T-helper 1 cell (primary cell): ENCODE results near the gene SLC35E4.
A peak's percentile ranks its signal among the peaks of the same experiment; 100 is the strongest.
"Not testable (repeated sequence)": the region's sequence is repeated elsewhere in the genome, so short reads cannot be mapped to it uniquely, and the experiment has no call there.

ENCODE experiments used
- DNase-seq, 5 donors: peaks; one replicate each; pipeline ENCODE4 v3.0.0-alpha.2; 2012 to 2020
- total RNA-seq, 4 donors: gene quantifications; one replicate each; lab custom pipeline; 2026; lab: John Stamatoyannopoulos, UW

Gene SLC35E4
- 2.1 to 7.3 (median 5.9) reads per million in 4 donors for total RNA-seq

DNA sequence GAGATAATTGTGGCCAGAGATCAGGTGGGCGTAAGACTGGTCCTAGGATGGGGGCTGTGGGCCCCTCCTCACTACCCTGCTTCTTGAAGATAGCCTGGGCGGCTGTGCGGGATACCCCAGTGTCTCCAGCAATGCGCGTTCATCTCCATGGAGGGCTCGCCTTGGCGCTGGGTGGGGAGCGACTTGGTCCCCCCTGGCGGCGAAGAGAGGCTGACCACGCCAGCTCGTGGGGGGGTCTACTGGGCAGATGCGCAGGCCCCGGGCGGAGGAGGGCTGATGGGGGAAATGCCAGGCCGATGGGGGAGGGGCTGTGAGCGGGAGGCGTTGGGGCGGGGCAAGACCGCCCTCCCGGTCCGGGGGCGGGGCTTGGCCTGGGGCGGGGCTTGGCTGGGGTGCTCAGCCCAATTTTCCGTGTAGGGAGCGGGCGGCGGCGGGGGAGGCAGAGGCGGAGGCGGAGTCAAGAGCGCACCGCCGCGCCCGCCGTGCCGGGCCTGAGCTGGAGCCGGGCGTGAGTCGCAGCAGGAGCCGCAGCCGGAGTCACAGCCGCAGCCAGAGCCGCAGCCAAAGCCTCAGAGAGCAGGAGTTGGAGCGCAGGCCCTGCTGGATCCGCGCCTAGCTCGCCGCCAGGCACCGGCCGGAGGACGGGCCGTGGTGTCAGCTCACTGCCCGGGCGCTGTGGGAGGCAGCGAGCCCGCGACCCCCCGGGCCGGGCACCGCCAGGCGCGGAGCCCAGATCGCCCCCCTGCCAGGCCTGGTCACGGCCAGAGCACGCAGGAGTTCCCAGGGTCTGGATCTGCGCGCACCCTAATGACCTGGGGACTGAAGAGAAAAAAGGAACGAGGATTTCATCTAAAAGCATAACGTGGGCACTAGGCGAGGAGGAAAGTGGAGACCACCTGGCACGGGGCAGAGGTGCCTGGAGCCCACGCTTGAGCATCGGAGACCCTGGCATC lies at the start of gene SLC35E4:
Gene SLC35E4 (plus strand): TSS at position 509 of the 953 bp plus-strand sequence. CDS start 670 bp downstream, outside the sequence.
- DNase-seq, result peak; percentile 92 to 95 (median 93)

- DNase-seq, result no peak
Measured at GRCh38 chr22:30586414-30586813, 49.2 kb upstream of the SLC35E4 start.

DNA sequence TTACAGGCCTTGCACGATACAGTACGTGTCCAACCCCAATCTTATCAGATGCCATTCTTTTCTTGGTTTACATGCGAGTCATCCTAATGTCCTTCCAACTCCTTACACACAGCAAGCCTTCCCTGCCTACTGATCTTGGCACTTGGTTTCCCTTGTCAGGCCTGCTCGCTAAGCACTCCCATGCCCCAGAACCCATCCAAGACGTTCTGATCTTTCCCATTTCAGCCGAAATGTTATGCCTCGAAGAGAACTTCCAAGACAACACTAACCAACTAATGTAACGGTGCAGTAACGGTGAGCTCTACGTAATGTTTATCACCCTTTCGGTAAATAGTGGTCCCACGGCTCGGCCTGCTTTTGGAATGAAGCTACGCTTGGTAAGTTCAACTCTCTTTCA lies 44.4 kb upstream of the SLC35E4 start:
- DNase-seq, result no peak

GRCh38 chr22:30591588-30592359 lies 43.8 kb upstream of the SLC35E4 start, which contains the start of gene PES1:
Gene PES1 (minus strand): TSS chr22:30591910. CDS start chr22:30591833, 77 bp downstream.
- DNase-seq, result peak; percentile 87 to 98 (median 91)

DNA sequence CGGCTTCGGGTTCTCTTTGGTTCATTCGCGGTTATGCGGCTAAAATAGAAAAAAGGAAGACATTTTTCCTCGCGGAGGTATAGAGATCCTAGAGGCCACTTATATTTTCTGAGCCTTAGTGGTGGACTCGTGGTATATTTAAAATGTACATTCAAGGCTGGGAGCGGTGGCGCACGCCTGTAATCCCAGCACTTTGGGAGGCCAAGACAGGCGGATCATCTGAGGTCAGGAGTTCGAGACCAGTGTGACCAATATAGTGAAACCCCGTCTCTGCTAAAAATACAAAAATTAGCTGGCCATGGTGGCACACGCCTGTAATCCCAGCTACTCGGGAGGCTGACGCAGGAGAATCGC lies 43.2 kb upstream of the SLC35E4 start:
- DNase-seq, result not testable (repeated sequence)

DNA sequence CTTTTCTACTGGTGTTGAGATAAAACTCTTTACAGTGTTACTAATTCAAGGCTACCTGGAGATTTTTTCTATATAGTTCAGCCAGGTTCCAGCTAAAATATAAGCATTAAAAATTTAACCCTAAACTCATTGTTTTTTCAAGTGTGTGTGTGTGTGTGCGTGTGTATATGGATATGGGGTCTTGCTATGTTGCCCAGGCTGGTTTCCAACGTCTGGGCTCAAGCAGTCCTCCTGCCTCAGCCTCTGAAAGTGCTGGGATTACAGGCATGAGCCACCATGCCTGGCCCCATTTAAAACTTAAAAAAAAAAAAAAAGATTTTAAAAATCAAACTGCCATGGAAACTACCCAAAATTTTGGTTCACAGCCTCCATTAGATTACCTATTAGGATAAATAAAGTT lies 39.4 kb upstream of the SLC35E4 start:
- DNase-seq, result no peak

- no peak for DNase-seq
Measured at GRCh38 chr22:30596886-30597285, 38.7 kb upstream of the SLC35E4 start.

DNA sequence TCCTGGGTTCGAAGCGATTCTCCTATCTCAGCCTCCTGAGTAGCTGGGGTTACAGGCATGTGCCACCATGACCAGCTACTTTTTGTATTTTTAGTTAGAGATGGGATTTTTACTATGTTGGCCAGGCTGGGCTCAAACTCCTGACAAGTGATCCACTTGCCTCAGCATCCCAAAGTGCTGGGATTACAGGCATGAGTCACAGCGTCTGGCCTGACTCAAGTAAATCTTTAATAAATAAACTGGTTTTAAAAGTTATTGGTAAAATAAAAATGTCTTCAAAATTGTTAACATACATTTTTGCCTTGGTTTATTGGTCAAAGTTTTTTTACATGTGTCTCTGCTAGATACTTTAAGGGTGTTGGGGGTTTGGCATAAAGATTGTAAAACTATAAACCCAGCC lies 36.6 kb upstream of the SLC35E4 start:
- DNase-seq, result no peak

DNA sequence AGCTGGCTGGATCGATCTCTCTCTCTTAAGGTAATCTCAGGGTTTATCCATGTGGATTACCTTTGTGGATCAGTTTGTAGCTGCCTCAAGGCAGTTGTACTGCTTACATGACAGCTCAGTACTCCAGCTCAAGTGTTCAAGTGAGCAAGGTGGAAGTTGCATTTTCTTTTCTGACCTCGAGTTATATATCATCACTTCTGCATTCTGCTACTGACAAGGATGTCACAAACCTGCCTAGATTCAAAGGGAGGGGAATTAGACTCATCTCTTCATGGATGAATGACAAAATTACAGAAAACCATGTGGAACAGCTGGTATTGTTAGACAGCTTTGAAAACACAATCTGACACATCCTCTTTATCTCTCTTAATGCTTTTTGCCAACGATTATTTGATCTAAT lies 34.7 kb upstream of the SLC35E4 start:
- DNase-seq, result no peak

DNA sequence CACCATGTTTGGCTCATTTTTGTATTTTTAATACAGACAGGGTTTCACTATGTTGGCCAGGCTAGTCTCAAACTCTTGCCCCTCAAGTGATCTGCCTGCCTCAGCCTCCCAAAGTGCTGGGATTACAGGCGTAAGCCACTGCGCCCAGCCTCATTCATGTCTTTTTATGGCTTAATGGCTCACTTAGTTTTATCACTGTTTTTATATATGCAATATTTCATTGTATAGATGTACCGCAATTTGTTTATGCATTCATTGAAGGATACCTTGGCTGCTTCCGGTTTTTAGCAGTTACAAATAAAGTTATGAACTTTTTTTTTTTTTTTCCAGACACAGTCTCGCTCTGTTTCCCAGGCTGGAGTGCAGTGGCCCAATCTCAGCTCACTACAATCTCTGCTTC lies 34.1 kb upstream of the SLC35E4 start:
- DNase-seq, result no peak

DNA sequence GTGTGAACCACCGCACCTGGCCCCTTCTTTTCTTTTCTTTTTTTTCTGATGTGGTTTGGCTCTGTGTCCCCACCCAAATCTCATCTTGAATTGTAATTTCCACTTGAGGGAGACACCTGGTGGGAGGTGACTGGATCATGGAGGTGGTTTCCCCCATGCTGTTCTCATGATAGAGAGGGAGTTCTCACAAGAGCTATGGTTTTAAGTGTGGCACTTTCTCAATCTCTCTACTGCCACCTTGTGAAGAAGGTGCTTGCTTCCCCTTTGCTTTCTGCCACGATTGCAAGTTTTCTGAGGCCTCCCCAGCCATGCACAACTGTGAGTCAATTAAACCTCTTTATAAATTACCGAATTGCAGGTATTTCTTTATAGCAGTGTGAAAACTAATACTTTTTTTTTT lies 33.5 kb upstream of the SLC35E4 start:
- DNase-seq, result peak in 1 of 5 donors; percentile 32

GRCh38 chr22:30603801-30604200 lies 31.8 kb upstream of the SLC35E4 start:
- no peak for DNase-seq

DNA sequence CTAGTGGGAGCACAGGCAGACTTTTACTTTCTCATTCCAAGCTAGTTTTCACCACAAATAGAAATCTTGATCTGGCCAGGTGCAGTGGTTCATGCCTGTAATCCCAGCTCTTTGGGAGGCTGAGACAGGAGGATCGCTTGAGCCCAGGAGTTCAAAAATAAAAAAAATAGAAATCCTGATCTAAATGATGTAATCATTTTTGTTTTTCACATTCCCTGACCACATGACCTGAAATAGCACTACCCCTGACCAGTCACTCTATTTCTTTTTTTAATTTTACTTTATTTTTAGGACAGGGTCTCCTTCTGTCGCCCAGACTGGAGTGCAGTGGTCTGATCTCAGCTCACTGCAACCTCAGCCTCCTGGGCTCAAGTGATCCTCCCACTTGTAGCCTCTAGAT lies 30.9 kb upstream of the SLC35E4 start:
- no peak for DNase-seq

DNA sequence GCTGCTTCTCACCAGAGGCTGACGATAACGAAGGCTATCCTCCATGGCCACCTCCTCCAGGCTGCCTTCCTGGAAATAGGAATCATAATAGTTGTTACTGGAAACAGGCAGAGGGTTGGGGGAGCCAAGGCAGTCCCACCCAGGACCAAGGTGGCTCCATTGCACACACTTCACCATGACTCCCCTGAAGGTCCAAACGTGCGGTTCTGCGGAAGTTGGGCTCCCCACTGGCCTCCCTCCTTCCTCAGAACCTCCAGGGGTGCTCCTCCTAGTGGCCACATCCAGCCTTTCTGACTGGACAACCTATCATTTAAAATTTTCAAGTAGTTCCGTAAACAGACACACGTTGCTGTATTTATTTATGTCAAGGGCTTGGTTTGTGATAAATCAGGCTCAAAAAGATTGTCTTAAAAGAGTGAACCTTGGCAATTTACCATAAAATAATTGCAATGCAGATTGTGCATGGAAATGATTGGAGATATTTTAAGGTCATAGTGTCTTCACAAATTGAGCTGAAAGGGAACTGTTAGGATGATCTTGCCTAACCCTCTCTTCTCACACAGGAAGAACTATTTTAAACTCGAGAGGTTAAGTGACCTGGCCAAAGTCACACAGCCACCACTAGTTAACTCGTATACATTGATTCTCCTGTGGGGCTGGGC lies 30.0 kb upstream of the SLC35E4 start:
- peak in 3 of 5 donors; percentile 12 to 51 (median 37) for DNase-seq

DNA sequence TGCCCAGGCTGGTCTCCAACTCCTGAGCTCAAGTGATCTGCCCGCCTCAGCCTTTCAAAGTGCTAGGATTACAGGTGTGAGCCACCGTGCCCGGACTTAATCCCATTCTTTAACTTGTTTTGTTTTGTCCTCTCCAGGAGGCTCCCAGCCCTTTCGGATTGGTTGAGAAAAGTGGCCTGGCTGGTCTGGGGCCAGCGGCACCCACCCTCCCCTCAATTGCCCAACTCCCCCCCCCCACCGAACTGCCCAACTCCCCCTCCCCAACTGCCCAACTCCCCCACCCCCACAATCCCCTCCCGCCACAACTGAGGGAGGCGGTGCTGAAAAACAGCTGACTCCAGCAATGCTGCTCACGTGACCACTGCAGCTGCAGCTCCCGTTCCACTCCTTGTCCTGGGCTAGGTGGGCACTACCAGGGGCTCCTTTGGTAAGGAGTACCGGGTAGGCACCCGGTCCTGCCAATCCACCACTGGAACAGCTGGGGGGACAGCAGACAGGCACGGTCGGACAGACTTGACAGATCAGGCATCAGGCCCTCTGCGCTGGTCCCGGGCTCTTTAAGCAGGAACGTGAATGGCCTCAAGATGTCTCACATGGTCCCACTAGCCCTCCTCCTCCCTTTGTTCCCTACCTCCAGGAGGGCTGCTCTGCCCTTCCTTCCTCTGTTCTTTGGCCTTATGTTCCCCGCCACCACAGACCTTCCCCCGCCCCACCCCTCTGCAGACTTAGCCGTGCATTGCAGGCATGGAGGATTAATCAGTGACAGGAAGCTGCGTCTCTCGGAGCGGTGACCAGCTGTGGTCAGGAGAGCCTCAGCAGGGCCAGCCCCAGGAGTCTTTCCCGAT lies 28.9 kb upstream of the SLC35E4 start, which contains the start of gene TCN2:
Gene TCN2 (plus strand): TSS at position 720 of the 845 bp plus-strand sequence. CDS start 158 bp downstream, outside the sequence.
- peak in 2 of 5 donors; percentile 17 to 50 for DNase-seq

GRCh38 chr22:30607300-30607930 lies 28.2 kb upstream of the SLC35E4 start:
- DNase-seq, result no peak

- DNase-seq, result no peak
Measured at GRCh38 chr22:30607939-30608338, 27.6 kb upstream of the SLC35E4 start.

DNA sequence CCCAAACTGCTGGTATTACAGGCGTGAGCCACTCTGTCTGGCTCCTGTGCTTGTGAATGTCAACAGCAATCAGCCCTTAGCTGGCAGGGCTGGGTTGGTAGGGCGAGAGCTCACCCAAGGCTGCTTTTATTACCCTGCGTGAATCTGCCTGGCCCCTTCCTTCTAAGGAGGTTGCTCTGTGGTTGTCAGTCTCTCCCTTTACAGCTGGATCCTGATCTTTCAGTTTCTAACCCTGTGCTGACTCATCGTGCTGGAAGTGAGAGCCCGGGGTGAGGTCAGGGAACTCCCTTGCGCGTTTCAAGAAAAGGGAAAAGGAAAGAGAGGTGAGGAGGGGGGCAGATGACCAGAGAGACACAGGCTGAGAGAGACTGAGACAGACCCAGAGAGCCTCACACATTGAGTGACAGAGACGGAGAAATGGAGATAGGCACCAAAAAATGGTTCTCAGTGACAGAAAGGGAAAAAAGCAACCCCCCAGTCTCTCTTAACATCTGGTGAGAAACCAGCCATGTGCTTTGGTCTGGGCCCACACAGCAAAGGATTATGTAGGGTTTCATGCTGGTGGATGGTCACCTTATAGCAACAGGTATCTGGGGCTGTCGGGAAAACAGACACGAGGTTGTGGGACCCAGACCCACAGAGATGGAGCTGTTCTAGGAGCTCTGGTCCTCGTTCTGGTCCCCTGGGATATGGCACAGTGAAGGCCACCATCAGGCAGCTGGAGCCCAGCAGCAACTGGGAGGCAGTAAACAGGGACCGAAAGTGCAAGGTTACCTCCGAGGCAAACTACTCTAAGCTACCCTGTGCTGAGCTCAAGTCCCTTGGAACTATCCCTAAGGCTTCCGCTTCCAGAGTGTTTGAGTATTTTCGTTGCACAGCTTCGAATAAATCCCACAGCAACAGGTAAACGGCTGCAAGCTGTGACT lies 26.1 kb upstream of the SLC35E4 start:
- peak in 1 of 5 donors; percentile 66 for DNase-seq

- no peak for DNase-seq
Measured at GRCh38 chr22:30610299-30610698, 25.3 kb upstream of the SLC35E4 start.

GRCh38 chr22:30611197-30611596 lies 24.4 kb upstream of the SLC35E4 start:
- DNase-seq, result no peak
